B cell (primary cell): Measurements from ENCODE around the gene TMBIM6. TPM values are rescaled to one million over a fixed set of nuclear protein-coding genes. Genes with fewer than 3 reads are reported as not detected.

Experiments used
- ATAC-seq: fragments of 200-7000 bp; cut with Tn5 transposase; one replicate; pipeline ENCODE4 v1.10.0; 2021; ENCODE audit warnings: low read depth, mild to moderate bottlenecking, moderate number of reproducible peaks, moderate library complexity
- CTCF ChIA-PET: fragments of 350-600 bp; sonication (Branson Sonifier 250); formaldehyde crosslinking; loops from one replicate; lab custom pipeline; 2021; ENCODE audit warnings: antibody characterized with exemption, inconsistent platforms; lab: Charles Lee
- POLR2A ChIA-PET: fragments of 350-600 bp; sonication (Branson Sonifier 250); formaldehyde crosslinking; loops from one replicate; lab custom pipeline; 2021; ENCODE audit warnings: antibody characterized with exemption; lab: Charles Lee
- DNase-seq: peaks from one replicate; pipeline ENCODE4 v3.0.0; 2013
- H2AFZ ChIP-seq: 2 replicates; pipeline ENCODE4 v1.6.1; 2012; ENCODE audit warnings: mild to moderate bottlenecking, low read depth, low read length; ENCODE audit not compliant: insufficient read depth, poor library complexity, severe bottlenecking
- H3K27ac ChIP-seq, 2 donors: 1 replicate in 1 of 2; 2 replicates in 1 of 2; pipeline ENCODE4 v1.5.1; 2012 to 2013; ENCODE audit warnings: low read length in 2 of 2, mild to moderate bottlenecking in 2 of 2, moderate library complexity in 1 of 2
- H3K27me3 ChIP-seq, 4 experiments: fragments of 200-600 bp in 1 of 4; sonication (generic) in 1 of 4; replicated peaks in 1 of 4; 1 replicate in 2 of 4; 2 replicates in 2 of 4; pipeline versions ENCODE4 v1.6.1 to v1.7.0; 2013 to 2016; ENCODE audit warnings: low read length in 3 of 4, mild to moderate bottlenecking in 2 of 4, mixed read lengths in 1 of 4, moderate library complexity in 1 of 4; ENCODE audit not compliant: insufficient read depth in 4 of 4, control insufficient read depth in 3 of 4; ENCODE audit errors: control extremely low read depth in 1 of 4
- H3K36me3 ChIP-seq, 2 experiments: replicated peaks in 1 of 2; 1 replicate in 1 of 2; 2 replicates in 1 of 2; pipeline versions ENCODE4 v1.6.1 to v1.7.1; 2013; ENCODE audit warnings: low read length in 1 of 2; ENCODE audit not compliant: insufficient read depth in 2 of 2, control insufficient read depth in 1 of 2; ENCODE audit errors: control extremely low read depth in 1 of 2, extremely low read depth in 1 of 2
- H3K4me1 ChIP-seq, 2 donors: fragments of 200-600 bp in 1 of 2; sonication (generic) in 1 of 2; 1 replicate in 1 of 2; 2 replicates in 1 of 2; pipeline versions ENCODE4 v1.5.1 to v1.6.1; 2013 to 2017; ENCODE audit warnings: low read length in 2 of 2; ENCODE audit not compliant: control insufficient read depth in 2 of 2, insufficient read depth in 2 of 2
- H3K4me2 ChIP-seq: replicated peaks from 2 replicates; pipeline ENCODE3; 2012; ENCODE audit warnings: mild to moderate bottlenecking, low read depth, low read length; ENCODE audit not compliant: poor library complexity, severe bottlenecking
- H3K4me3 ChIP-seq, 5 experiments: fragments of 200-600 bp in 1 of 5; sonication (generic) in 1 of 5; 1 replicate in 3 of 5; 2 replicates in 2 of 5; pipeline versions ENCODE4 v1.5.1 to v1.7.0; 2011 to 2016; ENCODE audit warnings: low read length in 4 of 5, mild to moderate bottlenecking in 4 of 5, low read depth in 2 of 5, control low read depth in 1 of 5, moderate library complexity in 1 of 5; ENCODE audit not compliant: insufficient read depth in 1 of 5; ENCODE audit errors: control extremely low read depth in 1 of 5, extremely low read depth in 1 of 5
- H3K79me2 ChIP-seq: fragments of 200-600 bp; sonication (generic); one replicate; pipeline ENCODE4 v1.6.0; 2016; ENCODE audit warnings: low read length; ENCODE audit not compliant: control insufficient read depth, insufficient read depth
- H3K9ac ChIP-seq: fragments of 200-600 bp; sonication (generic); 2 replicates; pipeline ENCODE4 v1.6.1; 2017; ENCODE audit warnings: mild to moderate bottlenecking, low read length, moderate library complexity
- H3K9me3 ChIP-seq, 3 donors: one replicate each; pipeline versions ENCODE4 v1.6.1 to v1.7.1; 2013; ENCODE audit warnings: low read length in 2 of 3; ENCODE audit not compliant: control insufficient read depth in 2 of 3, insufficient read depth in 1 of 3; ENCODE audit errors: control extremely low read depth in 1 of 3
- H4K20me1 ChIP-seq: 2 replicates; pipeline ENCODE4 v1.6.0; 2012; ENCODE audit warnings: mild to moderate bottlenecking, low read length; ENCODE audit not compliant: insufficient read depth, control insufficient read depth, poor library complexity, severe bottlenecking
- H3K27ac Mint-ChIP-seq: one replicate; pipeline ENCODE4 v1.8.0; 2021; ENCODE audit warnings: mixed read lengths
- H3K27me3 Mint-ChIP-seq: one replicate; pipeline ENCODE4 v1.8.0; 2021; ENCODE audit warnings: mixed read lengths
- H3K4me1 Mint-ChIP-seq: one replicate; pipeline ENCODE4 v1.8.0; 2021; ENCODE audit warnings: mixed read lengths
- H3K4me3 Mint-ChIP-seq: one replicate; pipeline ENCODE4 v1.8.0; 2021; ENCODE audit warnings: mixed read lengths
- H3K9me3 Mint-ChIP-seq: one replicate; pipeline ENCODE4 v1.8.0; 2022; ENCODE audit warnings: mixed read lengths; ENCODE audit not compliant: insufficient read depth
- EZH2 ChIP-seq: IDR thresholded peaks from 2 replicates; pipeline ENCODE4 v1.6.1; 2012; ENCODE audit warnings: borderline replicate concordance, low read depth, mild to moderate bottlenecking, moderate library complexity, low read length; ENCODE audit not compliant: insufficient read depth, poor library complexity, severe bottlenecking
- WGBS: methylation state at CpG from one replicate; pipeline ENCODE4 v1.1.5; 2013; ENCODE audit warnings: missing lambda C conversion rate; ENCODE audit not compliant: insufficient coverage; 5-methylcytosine and 5-hydroxymethylcytosine counted together
- intact Hi-C: fragments of 100-400 bp; cut with micrococcal nuclease; formaldehyde crosslinking; loops from one replicate; pipeline ENCODE4 v1.10.0; 2022
- polyA plus RNA-seq: library from polyadenylated mRNA; depleted of rRNA; stranded (reverse); fragments of >200 nt; gene quantifications from 2 replicates; pipeline ENCODE4 v1.2.3, GENCODE V29; 2012
- total RNA-seq, 2 donors: library from RNA; stranded (reverse); fragments of 120-200 nt in 1 of 2; gene quantifications; 1 replicate in 1 of 2; 2 replicates in 1 of 2; pipeline versions ENCODE4 v1.2.3 to v1.2.4, GENCODE V29; 2013 to 2022
- TF ChIP-seq, protein P1 (sequence below): fragments of 200-600 bp; IDR thresholded peaks from one replicate; pipeline ENCODE4 v1.8.0; 2022; ENCODE audit warnings: antibody characterized with exemption, mild to moderate bottlenecking

The TMBIM6 gene
- total and polyA plus RNA-seq, 2 donors (not counting 1 experiment from before 2014, with no cell fraction given): 178 to 336 TPM

DNA sequence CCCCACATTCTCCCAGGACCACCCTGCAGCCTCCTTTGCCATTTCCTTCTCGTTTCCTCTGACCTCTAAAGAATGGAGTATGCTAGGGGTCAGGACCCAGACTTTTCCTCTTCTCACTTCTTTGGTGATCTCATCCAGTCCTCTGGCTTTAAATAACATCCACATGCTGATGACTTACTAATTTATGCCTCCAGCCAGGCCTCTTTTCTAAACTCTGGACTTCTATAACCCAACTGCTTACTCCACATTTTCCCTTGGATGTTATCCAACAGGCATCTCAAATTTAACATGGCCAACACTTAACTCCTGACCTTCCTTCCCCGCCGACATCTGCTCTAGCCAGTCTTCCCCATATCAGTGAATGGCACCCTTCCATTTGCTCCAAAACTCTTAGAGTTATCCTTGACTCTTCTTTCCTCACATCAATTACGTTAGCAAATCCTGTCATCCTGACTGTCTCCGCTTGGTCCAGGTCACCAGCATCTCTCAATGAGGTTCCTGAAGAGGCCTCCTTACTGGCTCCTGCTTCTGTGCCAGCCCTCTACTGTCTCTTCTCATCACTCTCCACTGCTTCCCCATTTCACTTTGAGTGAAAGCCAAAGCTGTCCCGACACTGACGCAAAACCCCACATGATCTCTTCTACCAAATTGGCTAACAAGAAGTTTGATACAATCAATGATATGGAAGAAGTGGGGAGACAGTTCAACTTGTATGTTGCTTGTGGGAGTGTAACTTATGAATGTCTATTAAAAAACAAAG lies 42.7 kb downstream of the TMBIM6 start:
- TF ChIP-seq, protein P1, sequence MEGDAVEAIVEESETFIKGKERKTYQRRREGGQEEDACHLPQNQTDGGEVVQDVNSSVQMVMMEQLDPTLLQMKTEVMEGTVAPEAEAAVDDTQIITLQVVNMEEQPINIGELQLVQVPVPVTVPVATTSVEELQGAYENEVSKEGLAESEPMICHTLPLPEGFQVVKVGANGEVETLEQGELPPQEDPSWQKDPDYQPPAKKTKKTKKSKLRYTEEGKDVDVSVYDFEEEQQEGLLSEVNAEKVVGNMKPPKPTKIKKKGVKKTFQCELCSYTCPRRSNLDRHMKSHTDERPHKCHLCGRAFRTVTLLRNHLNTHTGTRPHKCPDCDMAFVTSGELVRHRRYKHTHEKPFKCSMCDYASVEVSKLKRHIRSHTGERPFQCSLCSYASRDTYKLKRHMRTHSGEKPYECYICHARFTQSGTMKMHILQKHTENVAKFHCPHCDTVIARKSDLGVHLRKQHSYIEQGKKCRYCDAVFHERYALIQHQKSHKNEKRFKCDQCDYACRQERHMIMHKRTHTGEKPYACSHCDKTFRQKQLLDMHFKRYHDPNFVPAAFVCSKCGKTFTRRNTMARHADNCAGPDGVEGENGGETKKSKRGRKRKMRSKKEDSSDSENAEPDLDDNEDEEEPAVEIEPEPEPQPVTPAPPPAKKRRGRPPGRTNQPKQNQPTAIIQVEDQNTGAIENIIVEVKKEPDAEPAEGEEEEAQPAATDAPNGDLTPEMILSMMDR: no peak
- TF ChIP-seq EZH2: no peak
- POLR2A ChIA-PET: no interaction called here
- no peak overlapping the region for H3K4me3 ChIP-seq
- ATAC-seq (no peak), DNase-seq (no peak)
- Mint-ChIP-seq H3K4me1 (no peaks in the 10 kb centered on the region), H3K9me3 (peaks cover 4% of the 10 kb centered on the region), H3K4me3 (no peak overlapping the region), H3K27ac (no peak overlapping the region), H3K27me3 (peaks cover 37% of the 10 kb centered on the region)
- CTCF ChIA-PET: interaction anchor here (0.9 to 1.0 kb wide), 2 partner anchors 43 to 55 kb away, joined by 3 to 4 read pairs; partner anchors contain the start of gene TMBIM6
- intact Hi-C loops: no loop called here
- H3K36me3 ChIP-seq: no peaks in the 10 kb centered on the region
- no peaks in the 10 kb centered on the region for H3K4me1 ChIP-seq
- peaks cover 0 to 5% (median 2%) of the 10 kb centered on the region in 3 donors for H3K9me3 ChIP-seq
- H4K20me1 ChIP-seq: no peaks in the 10 kb centered on the region
- no peak overlapping the region for H2AFZ ChIP-seq
- H3K27ac ChIP-seq: no peak overlapping the region
- H3K79me2 ChIP-seq: no peaks in the 10 kb centered on the region
- no peak overlapping the region for H3K4me2 ChIP-seq
- peaks cover 0 to 16% (median 4%) of the 10 kb centered on the region in 4 experiments for H3K27me3 ChIP-seq
- WGBS: 84% methylated on average over 5 of the region's 7 CpGs
- no peak overlapping the region for H3K9ac ChIP-seq

DNA sequence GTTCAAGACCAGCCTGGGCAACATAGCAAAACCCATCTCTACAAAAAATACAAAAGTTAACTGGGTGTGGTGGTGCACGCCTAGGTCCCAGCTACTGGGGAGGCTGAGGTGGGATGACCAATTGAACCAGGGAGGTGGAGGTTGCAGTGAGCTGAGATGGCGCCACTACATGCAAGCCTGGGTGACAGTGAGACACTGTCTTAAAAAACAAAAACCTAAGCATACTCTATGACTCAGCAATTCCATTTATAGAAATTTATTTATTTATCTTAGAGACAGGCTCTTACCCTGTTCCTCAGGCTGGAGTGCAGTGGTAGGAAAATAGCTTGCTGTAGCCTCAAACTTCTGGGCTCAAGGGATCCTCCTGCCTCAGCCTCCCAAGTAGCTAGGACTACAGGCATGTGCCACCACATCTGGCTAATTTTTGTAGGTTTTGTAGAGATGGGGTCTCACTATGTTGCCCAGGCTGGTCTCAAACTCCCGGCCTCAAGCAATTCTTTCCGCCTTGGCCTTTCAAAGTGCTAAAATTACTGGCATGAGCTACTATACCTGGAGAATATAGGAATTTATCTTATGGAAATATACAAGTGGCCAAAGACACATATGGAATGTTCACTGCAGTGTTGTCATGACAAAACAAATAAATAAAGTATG lies 43.5 kb downstream of the TMBIM6 start:
- Mint-ChIP-seq H3K27ac (no peak overlapping the region), H3K9me3 (peaks cover 4% of the 10 kb centered on the region), H3K4me3 (no peak overlapping the region), H3K27me3 (peaks cover 29% of the 10 kb centered on the region), H3K4me1 (no peaks in the 10 kb centered on the region)
- ChIA-PET POLR2A (no interaction called here), CTCF (interaction anchor here (1.1 kb wide), 1 partner anchor 8 kb away, joined by 4 read pairs; no protein-coding TSS in a partner anchor)
- no peak overlapping the region for H2AFZ ChIP-seq
- H3K27ac ChIP-seq: no peak overlapping the region
- no peak overlapping the region for H3K4me3 ChIP-seq
- WGBS: 100% methylated on average over 1 of the region's 4 CpGs
- H3K4me1 ChIP-seq: no peaks in the 10 kb centered on the region
- H3K79me2 ChIP-seq: no peaks in the 10 kb centered on the region
- peaks cover 0 to 3% of the 10 kb centered on the region in 2 experiments for H3K36me3 ChIP-seq
- ATAC-seq: no peak
- H4K20me1 ChIP-seq: no peaks in the 10 kb centered on the region
- H3K4me2 ChIP-seq: no peak overlapping the region
- peaks cover 0 to 3% (median 2%) of the 10 kb centered on the region in 3 donors for H3K9me3 ChIP-seq
- intact Hi-C loops: no loop called here
- H3K27me3 ChIP-seq: peaks cover 0 to 11% (median 3%) of the 10 kb centered on the region in 4 experiments
- DNase-seq: no peak
- no peak overlapping the region for H3K9ac ChIP-seq
- TF ChIP-seq, protein P1: no peak
- TF ChIP-seq EZH2: no peak
